ENCODE measurements around the gene MCFD2. TPM values are rescaled to one million over a fixed set of nuclear protein-coding genes. Genes with fewer than 3 reads are reported as not detected.

The MCFD2 gene
- total RNA-seq, 2 experiments from 2014 or later, result 55.7 to 75.2 TPM

DNA sequence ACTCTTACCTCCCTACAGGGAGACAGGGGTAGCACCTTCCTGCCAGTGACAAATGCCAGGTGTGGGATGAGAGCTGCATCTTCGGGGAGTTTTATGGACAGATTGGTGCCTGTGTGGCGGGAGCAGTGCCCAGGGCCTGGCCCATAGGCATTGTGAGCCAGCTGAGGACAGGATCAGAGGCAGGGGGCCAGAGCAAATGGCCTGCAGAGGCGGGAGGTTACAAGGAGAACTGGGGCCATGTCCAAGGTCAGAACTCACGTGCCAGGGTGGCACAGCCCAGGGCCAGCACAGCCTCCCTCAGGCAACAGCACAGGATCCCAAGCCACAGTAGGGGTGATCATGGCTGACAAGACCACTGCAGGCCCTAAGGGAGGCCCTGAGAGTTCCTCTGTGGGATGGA lies 40.2 kb upstream of the MCFD2 start:
- Histone ChIP-seq H3K27ac (ENCODE audit: low read depth, low read length, poor library complexity, severe bottlenecking) (no peak overlapping the region), H3K9me3 (ENCODE audit: low read length) (no peaks in the 10 kb centered on the region), H3K4me3 (ENCODE audit: low read depth, low read length, poor library complexity, severe bottlenecking) (no peak overlapping the region), H3K4me1 (ENCODE audit: insufficient read depth, low read length, poor library complexity, severe bottlenecking) (peaks cover 10% of the 10 kb centered on the region), H2AFZ (ENCODE audit: low read length) (no peak overlapping the region), H3K79me2 (ENCODE audit: insufficient read depth, low read depth, low read length) (peaks cover under 1% of the 10 kb centered on the region; the same call in 1 of the 2 replicates), H4K20me1 (ENCODE audit: insufficient read depth, low read length) (no peaks in the 10 kb centered on the region), H3K36me3 (ENCODE audit: insufficient read depth, low read length) (peaks cover 96% of the 10 kb centered on the region), H3K4me2 (ENCODE audit: low read length) (no peak overlapping the region), H3K9me2 (ENCODE audit: insufficient read depth, low read length) (no peaks in the 10 kb centered on the region)
- ChIA-PET POLR2A (interaction anchor here (1.0 kb wide), 1 partner anchor 10 kb away, joined by 3 read pairs; no protein-coding TSS in a partner anchor), CTCF (ENCODE audit: unreplicated experiment) (no interaction called here)
- TF ChIP-seq EZH2phosphoT487 (IDR thresholded peaks at IDR 0.05; ENCODE audit: borderline replicate concordance, low read depth, low read length), result no peak
- TF ChIP-seq, protein P1, sequence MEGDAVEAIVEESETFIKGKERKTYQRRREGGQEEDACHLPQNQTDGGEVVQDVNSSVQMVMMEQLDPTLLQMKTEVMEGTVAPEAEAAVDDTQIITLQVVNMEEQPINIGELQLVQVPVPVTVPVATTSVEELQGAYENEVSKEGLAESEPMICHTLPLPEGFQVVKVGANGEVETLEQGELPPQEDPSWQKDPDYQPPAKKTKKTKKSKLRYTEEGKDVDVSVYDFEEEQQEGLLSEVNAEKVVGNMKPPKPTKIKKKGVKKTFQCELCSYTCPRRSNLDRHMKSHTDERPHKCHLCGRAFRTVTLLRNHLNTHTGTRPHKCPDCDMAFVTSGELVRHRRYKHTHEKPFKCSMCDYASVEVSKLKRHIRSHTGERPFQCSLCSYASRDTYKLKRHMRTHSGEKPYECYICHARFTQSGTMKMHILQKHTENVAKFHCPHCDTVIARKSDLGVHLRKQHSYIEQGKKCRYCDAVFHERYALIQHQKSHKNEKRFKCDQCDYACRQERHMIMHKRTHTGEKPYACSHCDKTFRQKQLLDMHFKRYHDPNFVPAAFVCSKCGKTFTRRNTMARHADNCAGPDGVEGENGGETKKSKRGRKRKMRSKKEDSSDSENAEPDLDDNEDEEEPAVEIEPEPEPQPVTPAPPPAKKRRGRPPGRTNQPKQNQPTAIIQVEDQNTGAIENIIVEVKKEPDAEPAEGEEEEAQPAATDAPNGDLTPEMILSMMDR (conservative IDR thresholded peaks at IDR 0.05; ENCODE audit: low read length), result no peak
- no peak for DNase-seq (ENCODE audit: low spot score)
- intact Hi-C loops (cut with micrococcal nuclease; ENCODE audit: unreplicated experiment), result no loop called here
- no TSS peak for BruUV-seq (replicated peaks)

GRCh38 chr2:46954951-46955571 lies 39.5 kb upstream of the MCFD2 start:
- Histone ChIP-seq H3K4me1 (ENCODE audit: insufficient read depth, low read length, poor library complexity, severe bottlenecking) (peaks cover 17% of the 10 kb centered on the region), H3K27ac (ENCODE audit: low read depth, low read length, poor library complexity, severe bottlenecking) (no peak overlapping the region), H3K9me3 (ENCODE audit: low read length) (no peaks in the 10 kb centered on the region), H3K4me3 (ENCODE audit: low read depth, low read length, poor library complexity, severe bottlenecking) (no peak overlapping the region), H3K79me2 (ENCODE audit: insufficient read depth, low read depth, low read length) (peaks cover 8% of the 10 kb centered on the region; the same call in 1 of the 2 replicates), H3K4me2 (ENCODE audit: low read length) (no peak overlapping the region), H3K9me2 (ENCODE audit: insufficient read depth, low read length) (no peaks in the 10 kb centered on the region), H4K20me1 (ENCODE audit: insufficient read depth, low read length) (no peaks in the 10 kb centered on the region), H2AFZ (ENCODE audit: low read length) (no peak overlapping the region), H3K36me3 (ENCODE audit: insufficient read depth, low read length) (peaks cover 96% of the 10 kb centered on the region)
- no peak for TF ChIP-seq EZH2phosphoT487 (IDR thresholded peaks at IDR 0.05; ENCODE audit: borderline replicate concordance, low read depth, low read length)
- TF ChIP-seq, protein P1 (conservative IDR thresholded peaks at IDR 0.05; ENCODE audit: low read length), result no peak
- POLR2A ChIA-PET, result interaction anchor here (1.0 to 1.2 kb wide), 2 partner anchors 11 kb away, joined by 3 to 10 read pairs; no protein-coding TSS in a partner anchor
- intact Hi-C loops (cut with micrococcal nuclease; ENCODE audit: unreplicated experiment), result no loop called here
- no peak for DNase-seq (ENCODE audit: low spot score)
- no TSS peak for BruUV-seq (replicated peaks)
- CTCF ChIA-PET (ENCODE audit: unreplicated experiment), result no interaction called here

DNA sequence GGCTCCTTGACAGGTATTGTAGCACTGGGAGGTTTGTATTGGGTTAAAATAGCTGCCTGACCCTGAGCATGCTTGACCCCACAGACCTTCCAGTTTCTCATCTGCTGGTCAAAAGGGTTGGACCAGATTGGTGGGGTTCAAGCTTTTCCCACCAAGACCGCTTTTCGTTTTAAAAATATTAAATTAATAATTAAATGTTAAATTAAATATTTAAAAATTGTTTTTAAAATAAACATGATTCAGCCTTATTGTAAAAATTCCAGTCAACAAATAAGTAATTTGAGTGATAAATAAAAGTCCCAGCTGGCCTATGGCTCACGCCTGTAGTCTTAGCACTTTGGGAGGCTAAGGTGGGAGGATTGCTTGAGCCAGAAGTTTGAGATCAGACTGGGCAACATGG lies 36.6 kb upstream of the MCFD2 start:
- Histone ChIP-seq H3K79me2 (ENCODE audit: insufficient read depth, low read depth, low read length) (peaks cover 37% of the 10 kb centered on the region), H3K4me2 (ENCODE audit: low read length) (no peak overlapping the region), H3K4me1 (ENCODE audit: insufficient read depth, low read length, poor library complexity, severe bottlenecking) (peaks cover 41% of the 10 kb centered on the region), H3K27ac (ENCODE audit: low read depth, low read length, poor library complexity, severe bottlenecking) (no peak overlapping the region), H3K9me2 (ENCODE audit: insufficient read depth, low read length) (no peaks in the 10 kb centered on the region), H3K9me3 (ENCODE audit: low read length) (no peaks in the 10 kb centered on the region), H2AFZ (ENCODE audit: low read length) (no peak overlapping the region), H3K4me3 (ENCODE audit: low read depth, low read length, poor library complexity, severe bottlenecking) (no peak overlapping the region), H3K36me3 (ENCODE audit: insufficient read depth, low read length) (peaks cover 91% of the 10 kb centered on the region), H4K20me1 (ENCODE audit: insufficient read depth, low read length) (no peaks in the 10 kb centered on the region)
- intact Hi-C loops (cut with micrococcal nuclease; ENCODE audit: unreplicated experiment), result no loop called here
- no TSS peak for BruUV-seq (replicated peaks)
- CTCF ChIA-PET (ENCODE audit: unreplicated experiment), result no interaction called here
- POLR2A ChIA-PET, result interaction anchor here (1.0 to 1.5 kb wide), 2 partner anchors 15 to 22 kb away, joined by 7 to 10 read pairs; no protein-coding TSS in a partner anchor
- DNase-seq (ENCODE audit: low spot score), result no peak
- no peak for TF ChIP-seq EZH2phosphoT487 (IDR thresholded peaks at IDR 0.05; ENCODE audit: borderline replicate concordance, low read depth, low read length)
- TF ChIP-seq, protein P1 (conservative IDR thresholded peaks at IDR 0.05; ENCODE audit: low read length), result no peak
